HCT116 (cell line): Measurements from ENCODE around the gene ERC1.
"Not testable (repeated sequence)": the region's sequence is repeated elsewhere in the genome, so short reads cannot be mapped to it uniquely, and the experiment has no call there.

Experiments
- CBX3 ChIP-seq: IDR thresholded peaks from 2 replicates; pipeline ENCODE4 v1.6.1; 2012; ENCODE audit warnings: low read depth
- EZH2 ChIP-seq: fragments of 200-600 bp; sonication (generic); IDR thresholded peaks from 2 replicates; pipeline ENCODE4 v1.6.1; 2017; ENCODE audit warnings: antibody characterized with exemption, mixed run types
- JUND ChIP-seq: IDR thresholded peaks from 2 replicates; pipeline ENCODE4 v1.6.1; 2012
- TF ChIP-seq, protein P1 (sequence below), 3 experiments: fragments of 200-600 bp in 1 of 3; sonication (generic) in 1 of 3; IDR thresholded peaks in 2 of 3; conservative IDR thresholded peaks in 1 of 3; 2 replicates each; pipeline ENCODE4 v1.5.1; 2012 to 2017; ENCODE audit warnings: low read depth in 2 of 3, low read length in 2 of 3, antibody characterized with exemption in 1 of 3, borderline replicate concordance in 1 of 3, control low read depth in 1 of 3, mild to moderate bottlenecking in 1 of 3, mixed read lengths in 1 of 3, mixed run types in 1 of 3, moderate library complexity in 1 of 3; ENCODE audit not compliant: insufficient read depth in 1 of 3

GRCh38 chr12:1051672-1052071 is 60.6 kb downstream of the ERC1 start:
- TF ChIP-seq CBX3, JUND, EZH2: not testable (repeated sequence)
- TF ChIP-seq, protein P1, sequence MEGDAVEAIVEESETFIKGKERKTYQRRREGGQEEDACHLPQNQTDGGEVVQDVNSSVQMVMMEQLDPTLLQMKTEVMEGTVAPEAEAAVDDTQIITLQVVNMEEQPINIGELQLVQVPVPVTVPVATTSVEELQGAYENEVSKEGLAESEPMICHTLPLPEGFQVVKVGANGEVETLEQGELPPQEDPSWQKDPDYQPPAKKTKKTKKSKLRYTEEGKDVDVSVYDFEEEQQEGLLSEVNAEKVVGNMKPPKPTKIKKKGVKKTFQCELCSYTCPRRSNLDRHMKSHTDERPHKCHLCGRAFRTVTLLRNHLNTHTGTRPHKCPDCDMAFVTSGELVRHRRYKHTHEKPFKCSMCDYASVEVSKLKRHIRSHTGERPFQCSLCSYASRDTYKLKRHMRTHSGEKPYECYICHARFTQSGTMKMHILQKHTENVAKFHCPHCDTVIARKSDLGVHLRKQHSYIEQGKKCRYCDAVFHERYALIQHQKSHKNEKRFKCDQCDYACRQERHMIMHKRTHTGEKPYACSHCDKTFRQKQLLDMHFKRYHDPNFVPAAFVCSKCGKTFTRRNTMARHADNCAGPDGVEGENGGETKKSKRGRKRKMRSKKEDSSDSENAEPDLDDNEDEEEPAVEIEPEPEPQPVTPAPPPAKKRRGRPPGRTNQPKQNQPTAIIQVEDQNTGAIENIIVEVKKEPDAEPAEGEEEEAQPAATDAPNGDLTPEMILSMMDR (IDR thresholded peaks at IDR 0.05 in 2 of 3, conservative IDR thresholded peaks at IDR 0.05 in 1 of 3; ENCODE audit: borderline replicate concordance in 1 of 3, insufficient read depth in 1 of 3, low read depth in 2 of 3, low read length in 2 of 3) = not testable (repeated sequence)
